Muscle layer of colon (tissue), 2 donors: ENCODE measurements around the gene RND1.
A peak's percentile ranks its signal among the peaks of the same experiment; 100 is the strongest.
"Not testable (repeated sequence)": the region's sequence is repeated elsewhere in the genome, so short reads cannot be mapped to it uniquely, and the experiment has no call there.

Source experiments
- H3K27ac ChIP-seq: one replicate; pipeline ENCODE4 v1.7.0; 2013; ENCODE audit warnings: low read depth, mild to moderate bottlenecking, low read length, moderate library complexity
- H3K27me3 ChIP-seq, 2 donors: one replicate each; pipeline ENCODE4 v1.7.0; 2013; ENCODE audit warnings: low read length in 2 of 2, mild to moderate bottlenecking in 2 of 2; ENCODE audit not compliant: insufficient read depth in 2 of 2, control insufficient read depth in 1 of 2
- H3K36me3 ChIP-seq: one replicate; pipeline ENCODE4 v1.7.0; 2013; ENCODE audit warnings: mild to moderate bottlenecking, low read length; ENCODE audit not compliant: insufficient read depth
- H3K4me1 ChIP-seq: one replicate; pipeline ENCODE4 v1.7.0; 2013; ENCODE audit warnings: mild to moderate bottlenecking, low read length; ENCODE audit not compliant: insufficient read depth
- H3K4me3 ChIP-seq, 2 donors: one replicate each; pipeline ENCODE4 v1.7.0; 2013; ENCODE audit warnings: low read length in 2 of 2, low read depth in 1 of 2, mild to moderate bottlenecking in 1 of 2, moderate library complexity in 1 of 2
- H3K9ac ChIP-seq: one replicate; pipeline ENCODE4 v1.7.0; 2013; ENCODE audit warnings: low read length
- H3K9me3 ChIP-seq: one replicate; pipeline ENCODE4 v1.7.0; 2013; ENCODE audit warnings: mild to moderate bottlenecking, low read length
- donor health status: abdominal sarcoma.
- donor health status: Adenocarcinoma of cecum.

Gene RND1

GRCh38 chr12:48852734-48853688 lies 12.7 kb downstream of the RND1 start:
- H3K27ac ChIP-seq = peak overlapping the region; percentile 50
- peaks cover 18% of the 10 kb centered on the region for H3K4me1 ChIP-seq
- no peaks in the 10 kb centered on the region for H3K9me3 ChIP-seq
- peak overlapping the region; percentile 5 to 91 for H3K4me3 ChIP-seq
- H3K27me3 ChIP-seq = no peaks in the 10 kb centered on the region
- peak overlapping the region; percentile 66 for H3K9ac ChIP-seq
- H3K36me3 ChIP-seq = no peaks in the 10 kb centered on the region

DNA sequence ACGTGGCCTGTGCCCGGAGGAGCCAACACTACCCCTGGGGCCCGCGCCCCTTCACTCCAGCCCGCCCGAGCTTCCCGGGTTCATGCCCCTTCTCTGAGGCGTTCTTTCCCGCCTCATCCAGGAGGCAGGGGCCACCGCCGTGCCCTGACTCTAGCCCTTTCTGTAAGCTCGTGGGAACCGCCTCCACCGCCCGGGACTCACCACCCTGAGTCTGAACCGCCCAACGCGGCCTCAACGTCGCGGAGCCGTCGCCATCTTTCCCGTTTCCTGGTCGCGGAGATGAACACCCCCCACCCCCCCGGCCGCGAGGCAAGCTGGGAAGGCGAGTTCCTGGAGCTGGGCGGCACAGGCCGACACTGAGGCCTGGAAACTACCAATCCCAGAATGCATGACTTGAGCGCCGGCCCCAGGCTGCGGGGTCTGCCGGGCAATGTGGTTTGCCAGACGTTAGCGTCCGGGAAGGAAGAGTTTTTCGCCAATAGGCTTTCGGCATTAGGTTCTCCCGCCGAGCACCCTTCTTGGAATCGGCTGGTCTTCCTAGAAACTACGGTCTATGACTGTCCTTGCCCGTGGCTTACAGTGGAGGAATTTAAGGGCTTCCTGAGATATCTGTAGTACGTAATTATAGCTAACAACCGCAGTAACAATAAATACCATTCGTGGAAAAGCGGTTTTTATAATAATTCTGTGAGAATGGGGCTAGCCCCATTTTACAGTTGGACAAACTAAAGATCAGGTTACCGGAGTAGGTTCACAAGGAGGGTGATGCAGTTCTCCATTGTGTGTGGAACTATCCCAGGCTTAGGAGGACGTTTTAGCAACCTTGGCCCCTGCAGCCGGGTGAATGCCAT lies 13.6 kb downstream of the RND1 start, which contains the start of gene DDX23:
DDX23 (minus strand) TSS at position 281 of the 851 bp plus-strand sequence. CDS start 6,381 bp downstream, outside the sequence.
- peak within 1 kb of the TSS; percentile 82 for H3K9ac ChIP-seq
- H3K27me3 ChIP-seq = no peaks in the 10 kb centered on the region
- no peaks in the 10 kb centered on the region for H3K36me3 ChIP-seq
- H3K27ac ChIP-seq = peak within 1 kb of the TSS; percentile 89
- H3K4me3 ChIP-seq = peak within 1 kb of the TSS; percentile 67 to 91
- no peaks in the 10 kb centered on the region for H3K9me3 ChIP-seq
- peaks cover 18% of the 10 kb centered on the region for H3K4me1 ChIP-seq

DNA sequence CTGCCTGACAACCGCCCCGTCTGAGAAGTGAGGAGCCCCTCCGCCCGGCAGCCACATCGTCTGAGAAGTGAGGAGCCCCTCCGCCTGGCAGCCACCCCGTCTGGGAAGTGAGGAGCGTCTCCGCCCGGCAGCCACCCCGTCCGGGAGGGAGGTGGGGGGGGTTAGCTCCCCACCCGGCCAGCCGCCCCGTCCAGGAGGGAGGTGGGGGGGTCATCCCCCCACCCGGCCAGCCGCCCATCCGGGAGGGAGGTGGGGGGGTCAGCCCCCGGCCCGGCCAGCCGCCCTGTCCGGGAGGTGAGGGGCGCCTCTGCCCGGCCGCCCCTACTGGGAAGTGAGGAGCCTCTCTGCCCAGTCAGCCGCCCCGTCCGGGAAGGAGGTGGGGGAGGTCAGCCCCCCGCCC lies 23.6 kb downstream of the RND1 start:
- H3K4me3 ChIP-seq, H3K4me1 ChIP-seq, H3K9ac ChIP-seq, H3K9me3 ChIP-seq, H3K27ac ChIP-seq, H3K27me3 ChIP-seq: not testable (repeated sequence)
- H3K36me3 ChIP-seq = peaks cover 43% of the 10 kb centered on the region

DNA sequence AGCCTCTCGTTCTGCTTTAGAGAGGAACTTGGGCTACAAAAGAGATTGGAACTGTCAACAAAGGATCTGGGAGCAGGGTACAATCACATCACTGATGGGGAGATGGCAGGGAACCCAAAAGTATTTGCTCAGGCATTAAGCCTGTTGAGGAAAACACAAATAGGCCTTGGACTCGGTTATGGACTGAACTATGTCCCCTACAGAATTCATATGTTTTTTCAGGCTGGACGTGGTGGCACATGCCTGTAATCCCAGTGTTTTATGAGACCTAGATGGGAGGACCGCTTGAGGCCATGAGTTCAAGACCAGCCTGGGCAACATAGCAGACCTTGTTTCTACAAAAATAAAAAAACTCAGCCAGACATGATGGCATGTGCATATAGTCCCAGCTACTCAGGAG lies 27.6 kb downstream of the RND1 start:
- H3K36me3 ChIP-seq = peaks cover 60% of the 10 kb centered on the region
- H3K27me3 ChIP-seq = no peaks in the 10 kb centered on the region
- H3K4me1 ChIP-seq = no peaks in the 10 kb centered on the region
- no peaks in the 10 kb centered on the region for H3K9me3 ChIP-seq
- H3K27ac ChIP-seq = no peak overlapping the region
- H3K9ac ChIP-seq = no peak overlapping the region
- H3K4me3 ChIP-seq = no peak overlapping the region

DNA sequence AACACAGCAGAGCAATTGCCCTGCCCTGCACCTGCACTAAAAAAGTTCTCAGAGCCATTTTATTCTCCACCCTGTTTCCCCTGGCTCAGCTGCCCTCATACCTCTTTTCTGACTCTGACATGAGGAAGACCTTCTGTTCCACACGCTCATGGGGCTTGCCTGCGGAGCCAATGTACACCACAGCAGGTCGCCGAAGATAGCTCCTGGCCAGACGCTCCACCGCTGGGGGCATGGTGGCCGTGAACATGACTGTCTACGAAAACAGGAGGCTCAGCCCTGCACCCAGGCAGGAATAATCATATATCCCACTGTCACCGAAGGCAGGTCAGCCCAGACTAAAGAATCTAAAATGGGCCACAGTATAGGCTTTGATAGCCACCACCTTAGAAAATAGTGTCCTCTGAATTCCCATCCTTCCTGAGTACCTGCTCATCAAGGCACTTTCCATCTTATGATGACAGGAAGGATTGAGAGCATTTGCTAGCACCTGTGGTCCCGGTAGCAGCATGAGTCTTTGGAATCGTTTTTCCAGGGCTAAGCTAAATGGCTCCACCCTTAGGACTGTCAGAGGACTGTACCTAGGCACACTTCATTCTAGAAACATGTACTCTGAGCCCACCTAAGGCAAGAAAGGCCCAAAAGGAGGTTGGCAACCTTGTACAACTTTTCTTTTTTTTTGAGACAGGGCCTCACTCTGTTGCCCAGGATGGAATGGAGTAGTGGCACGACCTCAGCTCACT lies 33.2 kb downstream of the RND1 start:
- Histone ChIP-seq H3K36me3 (peaks cover 72% of the 10 kb centered on the region), H3K4me3 (no peak overlapping the region), H3K27me3 (no peaks in the 10 kb centered on the region), H3K9me3 (no peaks in the 10 kb centered on the region), H3K9ac (no peak overlapping the region), H3K4me1 (no peaks in the 10 kb centered on the region), H3K27ac (no peak overlapping the region)

GRCh38 chr12:48831257-48831656 lies 34.4 kb downstream of the RND1 start:
- H3K36me3 ChIP-seq = peaks cover 69% of the 10 kb centered on the region
- H3K9me3 ChIP-seq = no peaks in the 10 kb centered on the region
- H3K4me3 ChIP-seq = no peak overlapping the region
- no peaks in the 10 kb centered on the region for H3K4me1 ChIP-seq
- H3K27me3 ChIP-seq = no peaks in the 10 kb centered on the region
- no peak overlapping the region for H3K9ac ChIP-seq
- H3K27ac ChIP-seq = no peak overlapping the region

- H3K27me3 ChIP-seq = no peaks in the 10 kb centered on the region
- H3K27ac ChIP-seq = no peak overlapping the region
- H3K9ac ChIP-seq = no peak overlapping the region
- peaks cover 61% of the 10 kb centered on the region for H3K36me3 ChIP-seq
- no peaks in the 10 kb centered on the region for H3K9me3 ChIP-seq
- no peaks in the 10 kb centered on the region for H3K4me1 ChIP-seq
- no peak overlapping the region for H3K4me3 ChIP-seq
These were observed 36.7 kb downstream of the RND1 start for GRCh38 chr12:48828841-48829575.

- Histone ChIP-seq H3K4me1 (no peaks in the 10 kb centered on the region), H3K9ac (no peak overlapping the region), H3K27me3 (no peaks in the 10 kb centered on the region), H3K36me3 (peaks cover 54% of the 10 kb centered on the region), H3K27ac (no peak overlapping the region), H3K9me3 (no peaks in the 10 kb centered on the region), H3K4me3 (no peak overlapping the region)
These were observed 37.4 kb downstream of the RND1 start for GRCh38 chr12:48828293-48828692.

- H3K27me3 ChIP-seq = no peaks in the 10 kb centered on the region
- no peaks in the 10 kb centered on the region for H3K9me3 ChIP-seq
- no peaks in the 10 kb centered on the region for H3K4me1 ChIP-seq
- peaks cover 47% of the 10 kb centered on the region for H3K36me3 ChIP-seq
- H3K9ac ChIP-seq = no peak overlapping the region
- no peak overlapping the region for H3K27ac ChIP-seq
- H3K4me3 ChIP-seq = no peak overlapping the region
These were observed 38.1 kb downstream of the RND1 start for GRCh38 chr12:48827513-48828096.

DNA sequence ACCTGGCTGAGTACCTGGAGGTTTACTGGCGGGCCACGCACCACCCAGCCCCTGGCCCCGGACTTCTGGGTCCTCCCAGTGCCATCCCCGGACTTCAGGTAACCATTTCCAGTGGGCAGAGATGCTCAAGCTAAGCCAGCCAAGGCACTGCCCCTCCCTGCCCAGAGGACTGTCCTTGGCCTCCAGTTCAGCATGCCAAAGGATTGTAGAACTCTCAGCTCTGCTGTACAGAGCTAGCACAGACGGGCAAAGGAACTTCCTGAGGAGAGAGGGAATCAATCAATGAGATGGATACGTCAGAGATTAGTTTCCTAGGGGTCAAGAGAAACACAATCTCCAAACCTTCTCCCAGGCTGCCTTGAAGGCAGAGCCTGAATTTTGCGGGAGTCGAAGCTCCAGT lies 38.6 kb downstream of the RND1 start:
- no peak overlapping the region for H3K27ac ChIP-seq
- no peaks in the 10 kb centered on the region for H3K9me3 ChIP-seq
- H3K36me3 ChIP-seq = peaks cover 41% of the 10 kb centered on the region
- H3K4me1 ChIP-seq = no peaks in the 10 kb centered on the region
- no peak overlapping the region for H3K9ac ChIP-seq
- H3K4me3 ChIP-seq = no peak overlapping the region
- H3K27me3 ChIP-seq = no peaks in the 10 kb centered on the region
